Medulla oblongata (tissue), 1 donor: Measurements from ENCODE around the gene SNX7.

Source experiments
- DNase-seq: peaks from one replicate; pipeline ENCODE4 v3.0.0-alpha.2; 2015; ENCODE audit errors: extremely low spot score

The SNX7 gene

DNA sequence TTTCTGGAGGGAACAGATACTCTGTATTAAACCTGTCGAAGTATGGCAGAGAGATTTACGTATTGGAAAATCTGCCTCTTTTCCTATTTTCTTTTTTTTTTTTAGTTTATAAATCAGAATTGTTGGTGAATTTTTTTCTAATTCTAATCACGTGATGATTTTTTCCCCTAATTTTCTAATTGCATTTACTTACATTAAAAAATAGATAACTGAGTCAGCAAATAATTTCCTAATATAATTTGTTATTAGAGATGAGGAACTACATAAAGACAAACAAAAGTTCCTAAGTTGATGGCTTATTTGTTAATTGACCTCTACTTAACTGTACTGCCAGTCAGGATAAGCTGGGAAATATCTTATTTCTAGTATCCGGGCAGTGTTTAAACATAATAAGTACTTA lies 34.6 kb downstream of the SNX7 start:
- no peak for DNase-seq

DNA sequence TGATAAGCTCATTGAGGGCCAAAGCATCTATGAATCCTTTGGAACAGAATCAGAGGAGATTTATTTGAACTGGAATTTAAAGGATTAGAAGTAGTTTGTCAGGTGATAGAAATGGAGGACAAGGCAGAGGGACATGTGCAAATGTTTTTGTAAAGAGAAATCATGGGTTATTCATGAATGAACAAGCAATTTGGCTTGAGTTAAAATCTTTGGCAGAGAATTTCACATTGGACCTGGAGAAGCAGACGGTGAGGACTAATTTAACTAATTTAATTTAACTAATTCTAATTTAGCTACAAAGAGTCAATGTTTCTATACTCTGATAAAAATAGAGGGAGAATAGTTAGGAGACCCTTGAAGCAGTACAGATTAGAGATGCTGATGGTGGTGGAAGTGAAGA lies 36.3 kb downstream of the SNX7 start:
- no peak for DNase-seq

DNA sequence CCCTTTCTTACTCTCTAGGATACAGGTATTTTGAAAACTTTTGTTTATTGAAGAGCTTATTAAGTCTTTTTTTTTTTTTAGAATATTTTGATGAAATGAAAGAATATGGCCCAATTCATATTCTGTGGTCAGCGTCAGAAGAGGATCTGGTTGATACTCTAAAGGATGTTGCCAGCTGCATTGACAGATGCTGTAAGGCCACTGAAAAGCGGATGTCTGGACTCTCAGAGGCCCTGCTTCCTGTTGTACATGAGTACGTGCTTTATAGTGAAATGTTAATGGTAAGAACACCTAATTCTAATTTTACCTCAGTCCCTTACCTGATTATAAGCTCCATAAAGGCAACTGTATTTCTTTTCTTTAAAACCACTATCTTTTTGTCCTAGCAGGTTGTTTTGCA lies 37.1 kb downstream of the SNX7 start:
- no peak for DNase-seq

- no peak for DNase-seq
Observed at GRCh38 chr1:98700228-98700627, 38.7 kb downstream of the SNX7 start.

DNA sequence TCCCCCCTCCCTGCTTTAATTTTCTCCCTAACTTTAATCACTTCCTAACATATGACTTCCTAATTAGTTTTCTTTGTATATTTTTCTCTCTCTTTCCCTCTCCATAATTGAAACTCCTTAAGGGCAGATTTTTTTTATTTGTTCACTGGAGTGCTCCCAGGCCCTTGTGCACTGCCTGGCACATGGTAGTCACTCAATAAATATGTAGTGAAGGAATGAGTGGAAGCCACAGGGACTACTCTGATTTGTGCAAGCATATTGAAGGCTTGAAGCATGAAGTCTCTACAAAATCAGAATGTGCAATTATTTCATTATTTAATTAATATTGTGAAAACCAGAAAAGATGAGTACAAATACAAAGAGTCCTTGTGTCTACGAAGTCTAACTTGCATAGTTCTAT lies 41.5 kb downstream of the SNX7 start:
- no peak for DNase-seq

DNA sequence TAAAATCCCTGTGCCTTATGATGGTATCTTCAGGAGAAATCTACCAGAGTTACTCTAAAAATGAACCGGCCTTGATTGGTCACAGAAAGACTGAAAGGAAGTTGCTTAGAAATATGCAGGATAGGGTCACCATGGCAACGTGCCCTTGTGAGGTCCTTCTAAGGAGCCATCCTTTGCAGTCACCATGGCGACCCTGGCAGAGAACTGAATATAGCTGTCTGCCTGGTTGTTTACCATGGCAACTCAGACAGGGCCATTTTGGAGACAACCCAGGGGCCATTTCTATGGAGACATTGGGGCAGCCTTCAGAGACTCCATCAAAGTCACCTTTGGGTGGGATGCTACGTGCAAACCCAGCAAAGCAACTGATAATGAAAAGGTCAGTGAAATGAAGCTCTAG lies 43.0 kb downstream of the SNX7 start:
- DNase-seq, result peak; percentile 72

DNA sequence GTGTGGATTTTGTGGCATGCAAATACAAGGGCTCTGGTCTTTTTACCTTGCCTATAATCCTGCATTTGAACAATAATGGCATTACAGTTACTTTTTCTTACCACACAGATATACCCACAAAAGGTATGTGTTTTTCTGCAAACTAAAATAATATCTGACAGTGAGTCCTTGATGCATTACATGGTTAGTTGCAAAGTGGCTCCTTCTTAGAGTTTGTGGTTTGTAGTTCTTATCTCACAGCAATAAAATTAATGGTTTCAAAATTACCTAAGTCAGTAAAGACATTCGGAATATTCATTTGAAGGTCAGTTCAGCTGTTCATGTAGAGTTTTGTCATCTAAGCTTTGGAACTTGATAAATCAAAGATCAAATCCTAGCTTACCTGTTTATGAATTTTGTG lies 43.5 kb downstream of the SNX7 start:
- no peak for DNase-seq

- DNase-seq, result no peak
Observed at GRCh38 chr1:98705591-98705990, 44.1 kb downstream of the SNX7 start.

- no peak for DNase-seq
Observed at GRCh38 chr1:98706173-98706843, 44.8 kb downstream of the SNX7 start.

DNA sequence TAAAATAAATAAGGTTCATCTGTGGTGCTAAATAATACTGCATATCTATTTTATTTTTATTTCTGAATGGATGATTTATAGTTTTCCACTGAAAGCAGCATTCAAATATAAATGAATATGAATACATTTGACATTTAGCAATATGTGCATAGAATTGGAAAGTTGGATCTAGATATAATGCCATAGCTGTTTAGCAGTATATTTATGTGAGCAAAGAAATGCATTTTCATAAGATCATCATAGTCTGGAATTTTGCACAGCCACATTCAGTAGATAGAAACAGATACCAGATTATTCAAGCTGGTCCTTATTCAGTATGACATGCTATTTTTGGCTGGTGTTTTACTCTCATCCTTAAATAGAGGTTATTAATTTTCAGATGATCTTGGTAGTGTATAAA lies 46.0 kb downstream of the SNX7 start:
- DNase-seq, result no peak

- DNase-seq, result no peak
Observed at GRCh38 chr1:98709906-98710305, 48.4 kb downstream of the SNX7 start.

- no peak for DNase-seq
Observed at GRCh38 chr1:98723574-98723973, 62.1 kb downstream of the SNX7 start.

DNA sequence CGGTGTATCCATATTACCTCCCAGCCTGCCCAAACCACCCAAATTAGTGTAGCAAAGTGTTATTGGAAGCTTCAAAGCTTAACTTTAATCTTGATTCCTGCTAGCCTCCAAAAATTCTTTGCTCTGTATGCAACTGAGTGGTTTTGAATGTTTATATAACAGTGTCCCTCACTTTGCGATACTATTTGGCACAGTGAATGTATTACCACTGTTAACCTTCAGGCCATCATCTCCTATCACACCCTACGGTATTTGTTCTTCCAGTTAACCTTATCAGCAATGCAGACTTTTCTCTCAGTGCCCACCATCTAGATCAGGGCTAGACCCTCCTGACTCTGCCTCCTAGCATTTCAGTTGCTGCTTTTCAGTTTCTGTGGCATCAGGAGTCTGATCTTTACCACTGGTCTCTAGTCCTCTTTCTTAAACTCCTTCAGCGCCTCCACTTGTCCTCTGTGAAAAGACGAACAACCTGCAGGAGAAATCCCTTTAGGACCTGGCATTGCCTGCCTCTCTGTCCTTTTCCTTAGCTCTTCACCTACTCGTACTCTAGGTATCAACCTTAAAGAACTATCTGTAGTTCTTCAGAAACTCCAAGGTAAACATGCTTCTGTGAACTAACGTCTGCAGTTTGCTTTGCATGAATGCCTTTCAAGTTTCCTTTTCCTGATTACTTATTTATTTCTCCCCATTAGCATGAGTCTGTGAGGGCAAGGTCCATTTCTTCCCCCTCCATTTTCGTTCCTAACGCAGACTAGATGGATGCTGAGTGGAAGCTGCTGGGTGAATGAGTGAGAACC lies 71.7 kb downstream of the SNX7 start:
- no peak for DNase-seq

- DNase-seq, result no peak
Observed at GRCh38 chr1:98733782-98734112, 72.2 kb downstream of the SNX7 start.

DNA sequence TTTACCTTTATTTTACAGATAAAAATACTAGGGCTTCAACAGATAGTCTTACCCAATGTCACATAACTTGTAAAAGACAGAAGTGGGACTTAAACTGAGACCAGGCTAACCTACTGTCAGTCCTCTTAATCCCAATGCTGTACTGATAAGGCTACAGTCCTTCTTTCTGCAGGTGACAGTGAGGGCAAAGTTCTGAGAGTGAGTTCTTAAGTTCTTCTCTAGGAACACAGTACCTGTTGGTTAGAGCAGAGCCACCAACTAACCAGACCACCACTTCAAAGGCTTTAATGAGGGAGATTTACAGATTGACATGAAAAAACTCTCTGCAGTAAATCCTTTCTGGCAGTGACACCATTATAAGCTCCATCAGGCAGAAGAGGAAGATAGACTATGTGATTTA lies 74.2 kb downstream of the SNX7 start:
- no peak for DNase-seq

- DNase-seq, result no peak
Observed at GRCh38 chr1:98737835-98738234, 76.3 kb downstream of the SNX7 start.

DNA sequence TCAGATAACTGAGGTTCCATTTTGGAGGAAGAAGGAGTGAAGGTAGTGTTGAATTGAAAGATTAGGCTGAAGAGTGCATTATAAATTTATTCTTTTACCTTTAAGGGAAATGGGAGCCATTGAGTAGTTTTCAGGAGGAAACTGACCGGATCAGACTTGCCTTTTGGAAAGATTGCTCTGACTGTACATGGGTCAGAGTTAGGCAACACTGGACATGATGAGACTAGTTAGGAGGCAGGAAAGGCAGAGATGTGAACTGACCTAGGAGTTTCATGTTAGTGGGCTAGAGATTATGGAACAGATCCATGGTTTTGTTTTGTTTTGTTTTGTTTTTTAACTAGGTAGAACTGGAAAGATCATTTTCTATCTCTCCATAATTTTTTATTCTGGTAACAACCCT lies 78.2 kb downstream of the SNX7 start:
- no peak for DNase-seq

DNA sequence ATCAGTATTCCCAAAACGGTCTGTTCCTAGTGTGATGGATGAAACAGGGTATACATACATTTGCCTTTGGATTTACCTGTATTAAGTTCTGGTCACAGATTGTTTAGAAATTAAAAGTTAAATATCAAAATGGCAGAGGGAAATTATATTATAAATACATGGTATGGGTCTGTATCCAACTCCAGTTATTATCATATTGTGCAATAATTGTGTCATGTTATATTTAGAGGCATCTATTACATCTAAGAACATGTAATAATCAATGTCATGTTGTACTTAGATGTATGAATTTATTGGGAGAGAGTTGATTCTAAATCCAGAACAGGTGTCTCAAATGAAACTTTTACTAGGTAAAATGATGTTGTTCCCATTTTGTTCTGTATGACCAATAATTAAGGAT lies 79.6 kb downstream of the SNX7 start:
- no peak for DNase-seq

DNA sequence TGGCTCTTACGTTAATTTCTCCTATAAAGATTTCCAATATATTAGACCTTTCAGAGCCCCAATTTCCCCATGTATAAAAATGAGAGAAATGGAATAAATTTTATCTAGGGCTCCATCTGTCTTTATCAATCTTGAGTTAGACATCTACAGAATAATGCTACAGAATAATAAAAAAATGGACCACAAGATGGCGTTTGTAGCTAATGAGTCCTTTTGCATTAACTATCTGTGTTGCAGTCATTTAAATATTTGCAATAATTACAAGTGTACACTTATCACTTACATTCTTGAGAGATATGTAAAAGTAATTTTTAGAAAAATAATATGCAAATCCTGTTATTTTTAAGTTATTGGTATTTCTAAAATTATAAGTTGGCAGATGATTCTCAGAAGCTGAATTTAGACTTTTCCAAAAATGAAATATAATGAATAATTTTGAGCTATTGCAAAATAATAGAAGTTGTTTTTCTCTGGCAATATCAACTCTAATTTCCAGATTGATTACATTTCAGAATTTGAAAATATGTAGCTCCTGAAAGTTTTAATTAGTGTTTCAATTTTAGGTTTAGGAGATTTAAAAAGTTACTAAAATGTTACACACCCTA lies 87.7 kb downstream of the SNX7 start:
- DNase-seq, result peak; percentile 38

- no peak for DNase-seq
Observed at GRCh38 chr1:98754176-98754575, 92.7 kb downstream of the SNX7 start.

GRCh38 chr1:98761219-98761865 lies 99.8 kb downstream of the SNX7 start:
- no peak for DNase-seq

DNA sequence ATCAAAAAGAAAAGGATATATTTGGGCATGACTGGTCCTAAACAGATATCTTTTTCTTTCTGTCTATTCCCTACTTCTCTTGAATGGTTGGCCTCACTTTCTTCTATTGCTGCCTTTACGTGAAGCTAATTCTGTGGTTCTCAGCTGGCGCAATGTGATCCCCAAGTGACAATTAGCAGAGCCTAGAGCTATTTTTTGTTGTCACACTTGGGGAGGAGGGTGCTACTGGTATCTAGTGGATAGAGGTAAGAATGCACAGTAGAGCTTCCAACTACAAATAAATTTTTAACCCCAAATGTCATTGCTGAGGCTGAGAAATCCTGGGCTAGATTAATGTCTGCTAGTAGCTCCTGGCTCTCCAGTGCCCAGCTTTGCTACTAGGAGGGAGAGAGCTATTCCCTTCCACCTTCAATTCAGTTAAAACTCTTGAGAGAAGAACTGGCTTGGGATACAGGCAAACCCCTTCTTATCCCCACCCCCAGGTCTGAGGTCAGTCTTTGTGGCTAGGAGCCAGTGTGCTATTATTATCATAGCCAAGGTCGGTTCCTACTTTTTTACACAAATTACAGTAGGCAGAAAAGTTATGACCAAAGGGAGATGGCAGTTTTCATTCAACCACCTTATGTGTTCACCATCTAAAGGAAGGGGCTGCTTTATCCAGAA lies 102.1 kb downstream of the SNX7 start:
- no peak for DNase-seq
